Motor neuron (in vitro differentiated cells): ENCODE measurements around the gene ANP32A. TPM values are rescaled to one million over a fixed set of nuclear protein-coding genes. Genes with fewer than 3 reads are reported as not detected.

Source experiments
- ATAC-seq, 8 experiments: fragments of 200-7000 bp; cut with Tn5 transposase; replicated peaks in 6 of 8; 2 replicates each; pipeline ENCODE4 v1.8.0; 2021; ENCODE audit warnings: mild to moderate bottlenecking in 8 of 8, moderate library complexity in 8 of 8
- H3K27ac ChIP-seq, 2 donors: fragments of 250-450 bp; sonication (Bioruptor Pico); 2 replicates each; pipeline ENCODE4 v1.9.0; 2021; ENCODE audit warnings: antibody characterized with exemption in 2 of 2, mild to moderate bottlenecking in 2 of 2, moderate library complexity in 1 of 2
- H3K4me1 ChIP-seq, 2 donors: fragments of 250-450 bp; sonication (Bioruptor Pico); replicated peaks in 1 of 2; 2 replicates each; pipeline ENCODE4 v1.6.1; 2021; ENCODE audit warnings: antibody characterized with exemption in 2 of 2, mild to moderate bottlenecking in 2 of 2, moderate library complexity in 1 of 2
- H3K4me3 ChIP-seq, 5 donors: fragments of 250-450 bp; sonication (Bioruptor Pico); 2 replicates each; pipeline ENCODE4 v1.9.0; 2021; ENCODE audit warnings: antibody characterized with exemption in 5 of 5, mild to moderate bottlenecking in 5 of 5, moderate library complexity in 4 of 5
- WGBS, 10 experiments: fragments of 450-650 bp; shearing (Covaris generic); methylation state at CpG; one replicate each; pipeline ENCODE4 v1.0.0; 2022; 5-methylcytosine and 5-hydroxymethylcytosine counted together
- in situ Hi-C, 9 experiments: fragments of 400-800 bp; cut with MboI; loops; one replicate each; pipeline ENCODE4 v1.15.0; 2021; ENCODE audit warnings: low sequenced_read_pairs in 9 of 9, low pct_unique_long_range_greater_than_20kb in 2 of 9; ENCODE audit not compliant: unreplicated experiment in 9 of 9
- total RNA-seq, 8 experiments: library from RNA; unstranded; fragments of 300-600 nt; gene quantifications; 2 replicates each; pipeline versions ENCODE4 v1.2.3 to v1.2.4, GENCODE V29; 2022

The ANP32A gene
- total RNA-seq, 8 experiments from 2014 or later = 49.4 to 217 (median 150) TPM

DNA sequence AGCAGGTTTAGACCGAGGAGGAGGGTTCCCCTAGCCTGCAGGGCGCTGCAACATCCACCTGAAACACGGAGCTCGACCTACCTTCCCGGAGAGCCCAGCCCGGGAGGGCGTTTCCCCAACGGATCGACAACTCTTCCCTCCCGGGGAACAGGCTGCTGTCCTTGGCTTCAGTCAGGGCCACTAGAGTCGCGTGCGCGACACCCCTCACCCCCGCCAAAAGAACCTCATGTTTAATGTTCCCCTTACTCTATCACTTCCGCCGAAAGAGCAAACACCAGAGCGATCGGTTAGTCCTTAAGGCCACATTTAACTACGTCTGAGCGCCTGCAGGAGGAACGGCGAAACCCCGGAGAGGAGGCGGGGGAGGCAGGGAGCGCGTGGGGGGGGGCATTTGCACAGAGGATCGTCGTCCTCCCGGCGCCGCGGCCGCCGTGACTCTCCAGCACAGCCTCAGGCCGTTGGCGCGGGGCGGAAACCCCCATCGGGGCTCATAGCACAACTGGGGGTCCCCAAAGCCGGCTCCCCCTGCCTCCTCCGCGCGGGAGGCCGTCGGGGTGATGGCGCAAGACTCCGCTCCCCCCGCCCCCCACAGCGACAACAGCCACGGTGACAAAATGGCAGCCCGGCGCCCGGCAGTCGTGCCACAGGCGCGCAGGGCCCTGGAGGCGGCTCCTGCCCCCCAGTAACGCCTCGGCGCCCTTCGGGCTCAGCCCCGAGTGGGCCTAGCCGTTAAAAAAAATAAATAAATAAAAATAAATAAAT lies 3.2 kb downstream of the ANP32A start:
- ATAC-seq = peak; percentile 6 to 21 (median 16)
- 0 to 4% (median 0%) methylated on average over 1 to 10 of the region's 64 CpGs; no CpG with 5 or more reads in 3 of the 10 experiments for WGBS, 10 experiments

DNA sequence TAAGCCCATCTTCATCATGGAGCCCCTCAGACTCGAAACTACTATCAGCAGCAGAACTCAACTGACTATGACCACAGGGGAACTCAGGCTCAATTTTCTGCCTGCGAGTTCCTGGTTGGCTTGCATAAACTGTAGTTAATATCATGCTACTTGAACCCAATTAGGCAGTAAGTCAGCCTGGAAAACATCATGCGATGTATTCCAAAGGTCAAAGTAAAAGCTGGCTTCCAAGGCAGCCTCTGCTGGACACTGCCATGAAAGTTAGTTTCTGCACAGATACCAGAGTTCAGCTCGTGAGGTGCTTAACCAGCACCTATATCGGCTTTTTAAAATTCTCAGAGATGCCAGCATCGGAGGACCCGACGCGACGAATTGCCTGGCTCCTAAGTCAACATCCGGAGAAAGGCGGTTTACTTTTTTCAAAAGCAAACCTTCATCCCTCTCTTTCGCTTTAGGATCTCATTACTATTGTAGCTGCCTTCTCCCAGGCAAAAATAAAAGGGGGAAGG lies 3.8 kb downstream of the ANP32A start:
- peak overlapping the region; percentile 99 for H3K27ac ChIP-seq
- no peak for ATAC-seq
- peak overlapping the region; percentile 55 to 92 (median 91) for H3K4me3 ChIP-seq
- in situ Hi-C loops = no loop called here
- H3K4me1 ChIP-seq = peaks cover 24 to 44% of the 10 kb centered on the region in 2 donors
- WGBS, 10 experiments = 0 to 19% (median 5%) methylated on average over 1 to 11 of the region's 13 CpGs; no CpG with 5 or more reads in 1 of the 10 experiments

More for the DNA sequence above, 3.2 kb downstream of the ANP32A start:
- Histone ChIP-seq H3K4me1 (peaks cover 24 to 42% of the 10 kb centered on the region in 2 donors), H3K4me3 (peak overlapping the region; percentile 55 to 92 (median 91)), H3K27ac (peak overlapping the region; percentile 99)
- in situ Hi-C loops = no loop called here

DNA sequence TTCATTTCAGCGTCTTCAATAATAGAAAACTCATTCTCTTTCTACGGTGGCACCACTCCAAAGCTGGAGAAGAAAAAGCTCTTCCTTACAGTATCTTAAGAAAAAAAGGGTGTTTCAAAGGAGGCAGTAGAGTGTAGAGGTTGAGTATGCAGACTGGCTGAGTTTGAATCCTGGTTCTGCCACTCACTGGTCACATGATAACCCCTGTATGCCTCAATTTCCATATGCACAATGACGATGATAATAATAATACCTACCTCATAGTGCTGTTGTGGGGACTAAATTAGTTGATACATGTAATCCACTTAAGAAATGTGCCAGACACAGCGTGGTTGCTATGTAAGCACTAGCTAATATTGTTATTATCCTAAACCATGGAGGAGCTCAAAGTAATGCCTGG lies 4.5 kb downstream of the ANP32A start:
- no peak overlapping the region for H3K27ac ChIP-seq
- H3K4me3 ChIP-seq = peak overlapping the region; percentile 55 to 92 (median 91)
- in situ Hi-C loops = no loop called here
- H3K4me1 ChIP-seq = peaks cover 24 to 44% of the 10 kb centered on the region in 2 donors
- WGBS, 10 experiments = 57 to 100% (median 70%) methylated on average over 1 to 4 of the region's 4 CpGs; no CpG with 5 or more reads in 3 of the 10 experiments
- no peak for ATAC-seq

- Histone ChIP-seq H3K4me3 (peak overlapping the region in 3 of 5 donors; percentile 55 to 92 (median 92)), H3K27ac (no peak overlapping the region), H3K4me1 (peaks cover 24 to 44% of the 10 kb centered on the region in 2 donors)
- in situ Hi-C loops = no loop called here
- no peak for ATAC-seq
- WGBS, 10 experiments = 0 to 100% (median 91%) methylated on average over 1 to 3 of the region's 4 CpGs; no CpG with 5 or more reads in 2 of the 10 experiments
Observed at GRCh38 chr15:68815598-68815997, 5.1 kb downstream of the ANP32A start.

DNA sequence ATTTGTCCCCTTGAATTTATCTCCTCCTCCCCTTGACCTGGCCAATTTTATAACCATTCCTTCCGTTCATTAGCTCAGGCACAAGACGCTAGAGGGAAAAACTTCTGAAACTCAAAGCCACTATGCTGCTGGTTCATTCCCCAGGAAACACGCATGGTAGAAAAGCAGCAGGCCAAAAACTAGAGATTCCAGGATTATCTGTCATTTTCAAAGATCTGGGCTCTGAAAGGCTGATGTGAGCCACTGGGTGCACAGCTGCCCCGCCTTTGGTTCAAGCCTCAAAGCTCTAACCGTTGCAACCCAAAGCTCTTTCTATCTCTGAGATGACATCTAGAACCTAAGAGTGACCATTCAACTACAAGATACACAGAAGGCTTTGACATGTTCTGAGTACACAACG lies 6.1 kb downstream of the ANP32A start:
- peaks cover 24 to 44% of the 10 kb centered on the region in 2 donors for H3K4me1 ChIP-seq
- WGBS, 10 experiments = 20 to 100% (median 88%) methylated on average over 1 to 5 of the region's 6 CpGs; no CpG with 5 or more reads in 2 of the 10 experiments
- no peak overlapping the region for H3K4me3 ChIP-seq
- no peak overlapping the region for H3K27ac ChIP-seq
- no peak for ATAC-seq
- in situ Hi-C loops = no loop called here

- Histone ChIP-seq H3K4me3 (no peak overlapping the region), H3K27ac (no peak overlapping the region), H3K4me1 (peaks cover 27 to 49% of the 10 kb centered on the region in 2 donors)
- peak in 3 of 8 experiments; percentile 55 to 65 (median 62) for ATAC-seq
- 0 to 100% (median 31%) methylated on average over 1 to 4 of the region's 4 CpGs for WGBS, 10 experiments
- in situ Hi-C loops = no loop called here
Observed at GRCh38 chr15:68812597-68813431, 7.9 kb downstream of the ANP32A start.

- H3K27ac ChIP-seq = no peak overlapping the region
Observed at GRCh38 chr15:68812069-68812468, 8.6 kb downstream of the ANP32A start.

DNA sequence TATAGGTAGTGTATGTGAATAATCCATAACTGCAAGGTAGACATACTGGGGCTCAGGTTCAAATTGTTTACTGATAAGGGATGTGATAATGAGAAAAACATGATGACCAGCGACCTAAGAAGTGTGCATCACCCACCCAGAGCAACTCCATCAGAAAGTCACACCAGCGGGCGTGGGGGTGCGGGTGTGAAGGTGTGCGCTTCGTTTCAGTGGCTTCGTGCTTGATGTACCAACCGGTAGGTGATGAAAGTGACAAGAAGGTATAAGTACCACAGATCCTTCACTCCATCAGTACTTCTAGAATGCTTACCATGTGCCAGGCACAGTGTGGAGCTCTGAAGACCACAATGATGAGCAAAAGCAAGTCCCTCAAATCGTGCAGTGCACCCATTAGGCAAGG lies 11.2 kb downstream of the ANP32A start:
- no peak overlapping the region for H3K4me3 ChIP-seq
- peaks cover 9 to 39% of the 10 kb centered on the region in 2 donors for H3K4me1 ChIP-seq
- no peak overlapping the region for H3K27ac ChIP-seq
- no peak for ATAC-seq
- WGBS, 10 experiments = 85 to 97% (median 91%) methylated on average over 1 to 9 of the region's 9 CpGs; no CpG with 5 or more reads in 2 of the 10 experiments
- in situ Hi-C loops = no loop called here

More at GRCh38 chr15:68812069-68812468, 8.6 kb downstream of the ANP32A start:
- in situ Hi-C loops = no loop called here
- Histone ChIP-seq H3K4me3 (no peak overlapping the region), H3K4me1 (peaks cover 27 to 56% of the 10 kb centered on the region in 2 donors)
- no peak for ATAC-seq
- 70 to 100% (median 100%) methylated on average over 1 to 4 of the region's 8 CpGs; no CpG with 5 or more reads in 3 of the 10 experiments for WGBS, 10 experiments

DNA sequence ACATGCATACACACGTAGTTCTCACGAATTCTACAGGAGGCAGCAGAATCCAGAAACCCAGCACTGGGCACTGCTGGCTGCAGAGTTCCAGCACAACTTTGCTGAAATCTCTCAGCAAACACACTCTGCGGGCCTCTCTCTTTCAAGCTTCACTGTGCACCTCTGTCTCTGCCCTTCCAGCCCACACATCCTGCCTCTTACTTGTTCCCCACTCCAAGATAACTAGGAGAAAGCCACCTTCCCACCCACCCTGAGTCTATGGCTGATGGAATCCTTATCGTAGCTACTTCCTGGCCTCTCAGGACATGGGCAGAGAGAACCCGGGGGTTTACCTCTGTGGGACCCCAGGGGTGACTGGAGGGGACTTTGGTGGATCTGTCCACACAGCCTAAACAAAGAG lies 11.9 kb downstream of the ANP32A start:
- 0 to 100% (median 53%) methylated on average over 1 to 3 of the region's 5 CpGs; no CpG with 5 or more reads in 3 of the 10 experiments for whole genome bisulfite sequencing, 10 experiments
- no peak for ATAC-seq
- Histone ChIP-seq H3K4me3 (no peak overlapping the region), H3K27ac (no peak overlapping the region), H3K4me1 (peaks cover 9 to 31% of the 10 kb centered on the region in 2 donors)
- in situ Hi-C loops = no loop called here

DNA sequence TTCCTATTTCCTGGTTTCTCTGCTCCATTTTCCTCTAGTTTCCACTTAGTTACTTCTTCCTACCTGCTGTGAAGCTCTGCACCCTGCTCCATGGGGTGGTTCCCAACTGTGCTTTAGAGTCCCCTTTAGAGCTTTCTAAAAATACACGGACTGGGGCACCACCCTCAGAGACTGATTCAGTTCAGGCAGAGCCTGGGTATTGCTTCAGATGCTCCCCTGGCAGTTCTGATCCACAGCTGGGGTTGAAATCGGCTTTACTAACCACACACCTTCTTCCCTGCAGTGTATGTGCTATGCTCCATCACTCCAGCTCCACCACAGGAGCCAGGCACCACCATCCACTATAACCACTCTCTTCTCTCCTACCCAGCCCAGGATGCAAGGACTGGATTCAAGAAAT lies 12.6 kb downstream of the ANP32A start:
- H3K4me3 ChIP-seq = no peak overlapping the region
- in situ Hi-C loops = no loop called here
- H3K27ac ChIP-seq = peak overlapping the region in 1 of 2 donors; percentile 41
- ATAC-seq = no peak
- 0 to 50% (median 0%) methylated on average over 1 to 2 of the region's 2 CpGs; no CpG with 5 or more reads in 5 of the 10 experiments for WGBS, 10 experiments
- peaks cover 9 to 24% of the 10 kb centered on the region in 2 donors for H3K4me1 ChIP-seq

DNA sequence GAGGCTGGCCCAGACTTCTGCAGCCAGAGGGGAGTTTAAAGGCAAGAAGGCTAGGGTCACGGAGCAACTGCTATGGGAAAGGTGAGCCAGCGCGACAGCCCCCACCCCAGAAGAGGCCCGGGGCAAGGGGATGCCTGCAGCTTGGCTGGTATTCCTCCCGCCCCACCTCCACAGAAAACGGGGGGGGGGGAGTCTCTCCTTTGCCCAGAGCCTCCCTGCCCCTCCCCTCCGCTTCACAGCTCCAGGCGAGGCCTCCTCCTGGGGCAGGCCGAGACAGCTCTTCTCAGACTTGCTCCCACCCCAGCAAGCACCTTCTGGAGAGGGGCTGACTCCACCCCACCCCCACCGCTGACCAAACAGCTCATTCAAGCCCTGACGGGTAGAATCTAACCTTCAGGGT lies 13.4 kb downstream of the ANP32A start:
- H3K4me3 ChIP-seq = no peak overlapping the region
- no peak overlapping the region for H3K27ac ChIP-seq
- in situ Hi-C loops = no loop called here
- 83% methylated on average over 4 of the region's 11 CpGs; no CpG with 5 or more reads in 9 of the 10 experiments for WGBS, 10 experiments
- H3K4me1 ChIP-seq = peaks cover 6 to 18% of the 10 kb centered on the region in 2 donors
- ATAC-seq = peak in 5 of 8 experiments; percentile 24 to 42 (median 26)

- in situ Hi-C loops = no loop called here
- no peak overlapping the region for H3K4me3 ChIP-seq
- ATAC-seq = peak in 6 of 8 experiments; percentile 18 to 55 (median 35)
- peak overlapping the region in 1 of 2 donors; percentile 39 for H3K27ac ChIP-seq
- 40 to 100% (median 86%) methylated on average over 1 to 6 of the region's 9 CpGs; no CpG with 5 or more reads in 4 of the 10 experiments for WGBS, 10 experiments
- peaks cover 6 to 18% of the 10 kb centered on the region in 2 donors for H3K4me1 ChIP-seq
Observed at GRCh38 chr15:68806220-68807060, 14.3 kb downstream of the ANP32A start.
